BE2C (cell line): ENCODE measurements around the gene QSOX2.
A peak's percentile ranks its signal among the peaks of the same experiment; 100 is the strongest.

Experiments used
- DNase-seq: peaks from one replicate; pipeline ENCODE4 v3.0.0-alpha.2; 2020
- H3K27me3 ChIP-seq: fragments of 250-450 bp; sonication (Bioruptor Pico); 2 replicates; pipeline ENCODE4 v1.5.1; 2020; ENCODE audit warnings: mild to moderate bottlenecking
- H3K36me3 ChIP-seq: fragments of 250-450 bp; sonication (Bioruptor Pico); 2 replicates; pipeline ENCODE4 v1.5.1; 2020; ENCODE audit warnings: mild to moderate bottlenecking
- H3K4me1 ChIP-seq: fragments of 250-450 bp; sonication (Bioruptor Pico); 2 replicates; pipeline ENCODE4 v1.5.1; 2020
- H3K4me3 ChIP-seq: 2 replicates; pipeline ENCODE4 v1.5.1; 2011; ENCODE audit warnings: low read depth, low read length
- H3K9me3 ChIP-seq: fragments of 250-450 bp; sonication (Bioruptor Pico); 2 replicates; pipeline ENCODE4 v1.5.1; 2020
- TF ChIP-seq, protein P1 (sequence below): IDR thresholded peaks from 2 replicates; pipeline ENCODE4 v1.5.1; 2012; ENCODE audit warnings: mild to moderate bottlenecking, low read depth, low read length

QSOX2 gene

DNA sequence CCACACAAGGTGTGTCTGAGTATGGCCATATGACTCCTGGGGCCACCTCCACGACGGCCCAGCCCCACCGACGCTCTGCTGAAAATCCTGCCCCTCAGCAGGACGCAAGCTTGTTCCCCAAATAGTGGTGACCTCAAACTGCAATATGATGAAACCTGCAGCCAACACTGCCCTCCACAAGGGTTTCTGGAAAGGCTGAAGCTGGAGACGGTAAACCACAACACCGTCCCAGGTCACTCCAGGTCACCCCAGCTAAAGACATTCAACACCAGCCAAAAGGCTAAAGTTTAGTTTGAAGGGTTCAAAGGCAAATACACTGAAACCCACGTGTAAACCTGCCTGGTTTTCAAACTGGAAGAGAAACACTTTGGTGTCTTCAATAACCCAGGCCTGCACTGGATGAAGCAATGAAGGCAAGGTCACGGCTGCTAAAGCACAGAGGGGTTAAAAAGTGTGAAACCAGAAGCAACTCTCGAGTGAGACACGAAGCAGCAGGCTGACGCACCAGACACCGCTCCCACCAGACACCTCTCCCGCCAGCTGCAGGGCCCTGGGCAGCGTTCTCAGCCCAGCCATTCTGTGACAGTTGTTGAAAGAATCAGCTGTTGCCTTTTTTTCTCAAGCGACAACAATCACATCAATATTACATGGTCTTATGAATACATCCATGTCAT is 38.9 kb downstream of the QSOX2 start:
- H3K36me3 ChIP-seq: peaks cover 43% of the 10 kb centered on the region
- H3K4me3 ChIP-seq: no peak overlapping the region
- TF ChIP-seq, protein P1, sequence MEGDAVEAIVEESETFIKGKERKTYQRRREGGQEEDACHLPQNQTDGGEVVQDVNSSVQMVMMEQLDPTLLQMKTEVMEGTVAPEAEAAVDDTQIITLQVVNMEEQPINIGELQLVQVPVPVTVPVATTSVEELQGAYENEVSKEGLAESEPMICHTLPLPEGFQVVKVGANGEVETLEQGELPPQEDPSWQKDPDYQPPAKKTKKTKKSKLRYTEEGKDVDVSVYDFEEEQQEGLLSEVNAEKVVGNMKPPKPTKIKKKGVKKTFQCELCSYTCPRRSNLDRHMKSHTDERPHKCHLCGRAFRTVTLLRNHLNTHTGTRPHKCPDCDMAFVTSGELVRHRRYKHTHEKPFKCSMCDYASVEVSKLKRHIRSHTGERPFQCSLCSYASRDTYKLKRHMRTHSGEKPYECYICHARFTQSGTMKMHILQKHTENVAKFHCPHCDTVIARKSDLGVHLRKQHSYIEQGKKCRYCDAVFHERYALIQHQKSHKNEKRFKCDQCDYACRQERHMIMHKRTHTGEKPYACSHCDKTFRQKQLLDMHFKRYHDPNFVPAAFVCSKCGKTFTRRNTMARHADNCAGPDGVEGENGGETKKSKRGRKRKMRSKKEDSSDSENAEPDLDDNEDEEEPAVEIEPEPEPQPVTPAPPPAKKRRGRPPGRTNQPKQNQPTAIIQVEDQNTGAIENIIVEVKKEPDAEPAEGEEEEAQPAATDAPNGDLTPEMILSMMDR: no peak
- H3K9me3 ChIP-seq: no peaks in the 10 kb centered on the region
- DNase-seq: peak; percentile 81
- H3K27me3 ChIP-seq: peaks cover 20% of the 10 kb centered on the region
- H3K4me1 ChIP-seq: peaks cover 12% of the 10 kb centered on the region

DNA sequence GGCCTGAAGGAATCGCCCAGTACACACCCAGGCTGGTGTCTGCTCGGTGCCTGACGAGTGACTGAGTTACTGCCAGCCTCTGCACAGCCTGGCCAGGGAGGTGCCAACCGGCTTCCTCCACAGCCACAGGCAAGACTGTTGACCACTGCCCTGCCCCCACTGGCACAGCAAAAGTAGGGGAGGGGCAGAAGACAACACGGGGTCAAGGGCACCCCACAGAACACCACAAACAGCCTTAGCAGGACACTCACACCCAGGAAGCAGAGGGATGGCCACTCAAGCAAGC is 40.0 kb downstream of the QSOX2 start:
- no peak for DNase-seq
- Histone ChIP-seq H3K4me1 (peaks cover 12% of the 10 kb centered on the region), H3K9me3 (no peaks in the 10 kb centered on the region), H3K4me3 (no peak overlapping the region), H3K36me3 (peaks cover 33% of the 10 kb centered on the region), H3K27me3 (peaks cover 31% of the 10 kb centered on the region)
- TF ChIP-seq, protein P1: no peak

- Histone ChIP-seq H3K4me3 (no peak within 1 kb of the TSS), H3K27me3 (peaks cover 36% of the 10 kb centered on the region), H3K9me3 (no peaks in the 10 kb centered on the region), H3K36me3 (peaks cover 30% of the 10 kb centered on the region), H3K4me1 (peaks cover 12% of the 10 kb centered on the region)
- DNase-seq: no peak
- TF ChIP-seq, protein P1: no peak
Observed at GRCh38 chr9:136204838-136205706, 40.5 kb downstream of the QSOX2 start, which contains the start of gene LHX3. Gene LHX3 (minus strand): TSS chr9:136205128. CDS start chr9:136205012, 116 bp downstream.

GRCh38 chr9:136204145-136204805 is 41.3 kb downstream of the QSOX2 start:
- peaks cover 12% of the 10 kb centered on the region for H3K4me1 ChIP-seq
- H3K36me3 ChIP-seq: peaks cover 25% of the 10 kb centered on the region
- DNase-seq: no peak
- no peak overlapping the region for H3K4me3 ChIP-seq
- TF ChIP-seq, protein P1: no peak
- H3K9me3 ChIP-seq: no peaks in the 10 kb centered on the region
- H3K27me3 ChIP-seq: peaks cover 44% of the 10 kb centered on the region

DNA sequence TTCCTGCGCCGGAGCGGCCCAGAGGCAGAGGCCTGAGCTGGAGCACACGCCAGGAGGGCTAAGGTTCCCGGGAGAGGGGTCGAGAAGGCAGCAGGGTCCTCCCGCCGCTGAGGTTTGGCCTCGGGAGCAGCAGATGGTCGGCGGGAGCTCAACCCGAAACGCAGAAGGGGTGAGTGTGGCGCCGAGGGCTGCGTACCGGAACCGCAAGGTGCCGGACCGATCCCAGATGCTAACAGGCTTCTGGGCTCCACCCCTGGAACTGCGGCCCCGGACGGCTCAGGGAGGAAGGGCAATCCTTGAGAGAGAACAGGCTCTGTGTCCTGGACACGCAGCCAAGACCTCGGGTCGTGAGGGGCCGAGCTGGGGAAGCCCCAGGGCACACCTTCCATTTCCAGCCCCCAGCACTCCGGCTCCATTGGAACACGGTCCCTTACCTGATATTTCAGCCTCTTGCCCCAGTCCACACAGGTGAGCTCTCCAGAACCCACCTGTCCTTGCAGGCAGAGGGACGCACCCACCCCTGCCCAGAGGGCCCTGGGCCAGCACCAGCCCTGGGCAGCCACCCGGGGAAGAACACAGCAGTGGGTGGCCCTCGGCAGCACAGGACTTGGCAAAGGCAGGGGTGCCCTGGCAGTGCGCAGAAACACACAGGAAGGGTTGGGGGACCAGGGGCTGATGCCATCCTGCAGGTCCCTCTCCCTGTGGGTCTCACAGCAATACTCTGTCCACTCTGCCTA is 42.0 kb downstream of the QSOX2 start:
- Histone ChIP-seq H3K9me3 (no peaks in the 10 kb centered on the region), H3K36me3 (peaks cover 18% of the 10 kb centered on the region), H3K4me1 (peaks cover 12% of the 10 kb centered on the region), H3K4me3 (no peak overlapping the region; the same call in 1 of the 2 replicates), H3K27me3 (peaks cover 50% of the 10 kb centered on the region)
- no peak for DNase-seq
- TF ChIP-seq, protein P1: no peak
